ENCODE measurements around the gene CRYL1.

CRYL1 gene

GRCh38 chr13:20506696-20507095 is 19.0 kb downstream of the CRYL1 start:
- DNase-seq (ENCODE audit: low spot score) = no peak
- H3K27me3 ChIP-seq (ENCODE audit: insufficient read depth, poor library complexity, severe bottlenecking) = no peaks in the 10 kb centered on the region
- H3K36me3 ChIP-seq (ENCODE audit: low read depth) = no peaks in the 10 kb centered on the region
- no peak for ATAC-seq (ENCODE audit: low read depth)
- no peak for TF ChIP-seq CTCF (IDR thresholded peaks at IDR 0.05; ENCODE audit: poor library complexity, severe bottlenecking)
- no peaks in the 10 kb centered on the region for H3K4me1 ChIP-seq (ENCODE audit: insufficient read depth, poor library complexity, severe bottlenecking)
- H3K27ac ChIP-seq (ENCODE audit: poor library complexity, severe bottlenecking) = no peak overlapping the region
- H3K4me3 ChIP-seq (ENCODE audit: severe bottlenecking) = no peak overlapping the region
- no peaks in the 10 kb centered on the region for H3K9me3 ChIP-seq (ENCODE audit: severe bottlenecking)

GRCh38 chr13:20505405-20506366 is 20.0 kb downstream of the CRYL1 start:
- H3K27ac ChIP-seq (ENCODE audit: poor library complexity, severe bottlenecking) = no peak overlapping the region
- no peaks in the 10 kb centered on the region for H3K36me3 ChIP-seq (ENCODE audit: low read depth)
- no peaks in the 10 kb centered on the region for H3K9me3 ChIP-seq (ENCODE audit: severe bottlenecking)
- no peak for DNase-seq (ENCODE audit: low spot score)
- no peak for ATAC-seq (ENCODE audit: low read depth)
- no peak overlapping the region for H3K4me3 ChIP-seq (ENCODE audit: severe bottlenecking)
- H3K27me3 ChIP-seq (ENCODE audit: insufficient read depth, poor library complexity, severe bottlenecking) = no peaks in the 10 kb centered on the region
- TF ChIP-seq CTCF (IDR thresholded peaks at IDR 0.05; ENCODE audit: poor library complexity, severe bottlenecking) = no peak
- no peaks in the 10 kb centered on the region for H3K4me1 ChIP-seq (ENCODE audit: insufficient read depth, poor library complexity, severe bottlenecking)

GRCh38 chr13:20503088-20504083 is 22.3 kb downstream of the CRYL1 start:
- DNase-seq (ENCODE audit: low spot score) = no peak
- H3K9me3 ChIP-seq (ENCODE audit: severe bottlenecking) = no peaks in the 10 kb centered on the region

GRCh38 chr13:20501592-20501991 is 24.1 kb downstream of the CRYL1 start:
- ATAC-seq (ENCODE audit: low read depth) (no peak), DNase-seq (ENCODE audit: low spot score) (no peak)
- H3K27ac ChIP-seq (ENCODE audit: poor library complexity, severe bottlenecking) = no peak overlapping the region
- no peaks in the 10 kb centered on the region for H3K27me3 ChIP-seq (ENCODE audit: insufficient read depth, poor library complexity, severe bottlenecking)
- no peak overlapping the region for H3K4me3 ChIP-seq (ENCODE audit: severe bottlenecking)
- no peaks in the 10 kb centered on the region for H3K36me3 ChIP-seq (ENCODE audit: low read depth)
- H3K4me1 ChIP-seq (ENCODE audit: insufficient read depth, poor library complexity, severe bottlenecking) = no peaks in the 10 kb centered on the region
- H3K9me3 ChIP-seq (ENCODE audit: severe bottlenecking) = no peaks in the 10 kb centered on the region
- TF ChIP-seq CTCF (IDR thresholded peaks at IDR 0.05; ENCODE audit: poor library complexity, severe bottlenecking) = no peak

More at GRCh38 chr13:20503088-20504083, 22.3 kb downstream of the CRYL1 start:
- H3K4me1 ChIP-seq (ENCODE audit: insufficient read depth, poor library complexity, severe bottlenecking) = no peaks in the 10 kb centered on the region
- no peaks in the 10 kb centered on the region for H3K36me3 ChIP-seq (ENCODE audit: low read depth)
- no peaks in the 10 kb centered on the region for H3K27me3 ChIP-seq (ENCODE audit: insufficient read depth, poor library complexity, severe bottlenecking)
- H3K27ac ChIP-seq (ENCODE audit: poor library complexity, severe bottlenecking) = no peak overlapping the region
- no peak overlapping the region for H3K4me3 ChIP-seq (ENCODE audit: severe bottlenecking)
- ATAC-seq (ENCODE audit: low read depth) = no peak
- no peak for TF ChIP-seq CTCF (IDR thresholded peaks at IDR 0.05; ENCODE audit: poor library complexity, severe bottlenecking)

All from RWPE2 (cell line).